GM12872 (cell line): ENCODE measurements around the gene IFNGR1.

Source experiments
- TF ChIP-seq, protein P1 (sequence below): IDR thresholded peaks from 3 replicates; pipeline ENCODE4 v1.5.1; 2011; ENCODE audit warnings: low read depth, mild to moderate bottlenecking, low read length, moderate library complexity; ENCODE audit not compliant: insufficient read depth

IFNGR1 gene

DNA sequence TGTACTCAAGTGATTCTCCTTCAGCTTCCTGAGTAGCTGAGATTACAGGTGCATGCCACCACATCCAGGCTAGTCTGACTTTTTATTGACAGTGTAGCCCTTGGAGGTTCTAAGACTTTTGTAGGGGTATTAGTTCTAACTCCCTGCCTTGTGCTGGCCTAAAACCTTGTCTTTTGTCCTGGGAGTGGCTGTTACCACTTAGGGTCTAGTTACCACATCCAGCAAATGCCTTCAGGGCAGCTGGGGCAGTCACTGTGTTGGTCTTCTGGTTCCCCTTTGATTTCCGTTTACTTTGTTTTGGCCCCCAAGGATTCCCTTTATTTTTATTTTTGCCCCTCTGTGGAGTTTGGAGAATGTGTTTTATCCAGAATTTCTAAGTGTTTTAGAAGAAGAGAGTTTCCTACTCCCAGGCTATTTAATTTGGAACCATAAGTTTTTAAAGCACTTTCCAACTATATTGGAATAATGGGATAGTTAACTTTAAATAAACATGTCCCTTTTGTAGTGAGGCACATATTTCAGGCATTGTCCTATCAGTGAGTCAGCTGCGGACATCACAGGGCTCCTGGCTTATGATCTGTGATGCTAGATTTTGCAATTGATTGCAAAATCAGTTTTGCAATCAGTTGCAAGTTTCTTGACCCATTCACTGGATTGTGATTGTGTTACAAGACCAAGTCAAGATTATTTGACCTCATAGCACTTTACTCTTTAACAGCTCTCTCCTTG is 70.7 kb downstream of the IFNGR1 start:
- TF ChIP-seq, protein P1, sequence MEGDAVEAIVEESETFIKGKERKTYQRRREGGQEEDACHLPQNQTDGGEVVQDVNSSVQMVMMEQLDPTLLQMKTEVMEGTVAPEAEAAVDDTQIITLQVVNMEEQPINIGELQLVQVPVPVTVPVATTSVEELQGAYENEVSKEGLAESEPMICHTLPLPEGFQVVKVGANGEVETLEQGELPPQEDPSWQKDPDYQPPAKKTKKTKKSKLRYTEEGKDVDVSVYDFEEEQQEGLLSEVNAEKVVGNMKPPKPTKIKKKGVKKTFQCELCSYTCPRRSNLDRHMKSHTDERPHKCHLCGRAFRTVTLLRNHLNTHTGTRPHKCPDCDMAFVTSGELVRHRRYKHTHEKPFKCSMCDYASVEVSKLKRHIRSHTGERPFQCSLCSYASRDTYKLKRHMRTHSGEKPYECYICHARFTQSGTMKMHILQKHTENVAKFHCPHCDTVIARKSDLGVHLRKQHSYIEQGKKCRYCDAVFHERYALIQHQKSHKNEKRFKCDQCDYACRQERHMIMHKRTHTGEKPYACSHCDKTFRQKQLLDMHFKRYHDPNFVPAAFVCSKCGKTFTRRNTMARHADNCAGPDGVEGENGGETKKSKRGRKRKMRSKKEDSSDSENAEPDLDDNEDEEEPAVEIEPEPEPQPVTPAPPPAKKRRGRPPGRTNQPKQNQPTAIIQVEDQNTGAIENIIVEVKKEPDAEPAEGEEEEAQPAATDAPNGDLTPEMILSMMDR: no peak
